Measurements from ENCODE around the gene GLOD4.

- TF ChIP-seq TAF1 (IDR thresholded peaks at IDR 0.05; ENCODE audit: borderline replicate concordance, insufficient read depth, low read length) (no peak), POLR2AphosphoS5 (IDR thresholded peaks at IDR 0.05; ENCODE audit: low read depth, low read length) (no peak), REST (IDR thresholded peaks at IDR 0.05; ENCODE audit: insufficient read depth in 1 of 2, low read depth in 2 of 2, low read length in 2 of 2) (no peak)
Observed at GRCh38 chr17:787641-788221, 5.7 kb upstream of the GLOD4 start.
